Mesenteric fat pad (tissue), 1 donor: ENCODE results near the gene DEFB119. TPM values are rescaled to one million over a fixed set of nuclear protein-coding genes. Genes with fewer than 3 reads are reported as not detected.
"Not testable (repeated sequence)": the region's sequence is repeated elsewhere in the genome, so short reads cannot be mapped to it uniquely, and the experiment has no call there.

Experiments
- DNase-seq: peaks from one replicate; pipeline ENCODE4 v3.0.0-alpha.2; 2020; ENCODE audit warnings: low spot score
- long read RNA-seq: library from polyadenylated mRNA; unstranded; transcript quantifications from one replicate; pipeline ENCODE4 v2.0.0, GENCODE V29; 2020
- total RNA-seq: library from RNA; stranded (reverse); fragmentation: NEBNext Ultra II Directional; extraction: Animal tissue kit (Norgen Biotek cat#: 25700); gene quantifications from one replicate; pipeline ENCODE4 v1.2.1, GENCODE V29; 2021
- donor health status: DM: yes; HTN: yes; CAD: no.

Gene DEFB119, protein sequence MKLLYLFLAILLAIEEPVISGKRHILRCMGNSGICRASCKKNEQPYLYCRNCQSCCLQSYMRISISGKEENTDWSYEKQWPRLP
- not detected for total RNA-seq
- long read RNA-seq, result 0 reads

DNA sequence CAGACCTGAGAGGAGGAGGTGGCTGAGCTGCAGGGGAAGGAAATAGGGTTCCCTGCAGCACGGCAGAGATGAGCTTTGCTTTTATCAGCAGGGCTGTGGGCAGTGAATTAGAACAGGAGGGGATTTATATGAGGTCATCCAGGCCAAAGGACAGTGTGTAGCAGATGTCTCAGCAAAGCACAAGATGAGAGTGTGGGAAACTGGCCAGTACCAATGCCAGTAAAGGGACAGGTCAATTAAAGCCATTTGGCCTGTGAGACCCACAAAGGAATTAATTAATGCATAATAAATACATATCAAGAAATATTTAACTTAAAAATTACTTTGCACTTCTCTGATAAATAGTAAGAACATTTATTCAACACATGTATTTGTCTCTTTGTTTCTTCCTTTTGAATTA is at the start of gene DEFB119:
TSS of gene DEFB119 (minus strand) at position 101 of the 400 bp plus-strand sequence. CDS start 107 bp downstream, outside the sequence.
- DNase-seq, result no peak

DNA sequence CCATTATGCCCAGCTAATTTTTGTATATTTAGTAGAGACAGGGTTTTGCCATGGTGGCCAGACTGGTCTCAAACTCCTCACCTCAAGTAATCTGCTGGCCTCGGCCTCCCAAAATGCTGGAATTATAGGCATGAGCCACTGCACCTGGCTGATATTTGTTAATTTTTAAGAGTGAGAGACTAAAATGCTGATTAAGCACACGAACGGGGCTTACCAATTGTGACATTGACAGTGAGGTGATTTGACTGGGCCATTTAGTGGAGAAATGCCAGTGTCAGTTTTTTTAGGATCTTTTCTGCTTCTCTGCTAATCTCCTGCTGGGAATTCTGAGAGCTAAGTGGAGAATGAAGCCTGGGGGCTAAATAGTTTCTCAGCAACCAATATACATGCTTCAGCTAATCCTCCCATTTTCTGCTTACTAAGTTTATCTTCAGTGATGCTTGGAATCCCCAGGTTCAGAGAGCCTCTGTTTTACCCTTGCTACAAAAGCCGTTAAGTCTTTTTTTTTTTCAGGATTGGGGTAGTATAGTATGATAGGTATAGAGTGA is 40.3 kb upstream of the DEFB119 start:
- no peak for DNase-seq

DNA sequence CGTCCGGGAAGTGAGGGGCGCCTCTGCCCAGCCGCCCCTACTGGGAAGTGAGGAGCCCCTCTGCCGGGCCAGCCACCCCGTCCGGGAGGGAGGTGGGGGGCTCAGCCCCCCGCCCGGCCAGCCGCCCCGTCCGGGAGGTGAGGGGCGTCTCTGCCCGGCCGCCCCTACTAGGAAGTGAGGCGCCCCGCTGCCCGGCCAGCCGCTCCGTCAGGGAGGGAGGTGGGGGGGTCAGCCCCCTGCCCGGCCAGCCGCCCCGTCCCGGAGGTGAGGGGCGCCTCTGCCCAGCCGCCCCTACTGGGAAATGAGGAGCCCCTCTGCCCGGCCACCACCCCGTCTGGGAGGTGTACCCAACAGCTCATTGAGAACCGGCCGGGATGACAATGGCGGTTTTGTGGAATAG is 37.2 kb upstream of the DEFB119 start:
- not testable (repeated sequence) for DNase-seq

DNA sequence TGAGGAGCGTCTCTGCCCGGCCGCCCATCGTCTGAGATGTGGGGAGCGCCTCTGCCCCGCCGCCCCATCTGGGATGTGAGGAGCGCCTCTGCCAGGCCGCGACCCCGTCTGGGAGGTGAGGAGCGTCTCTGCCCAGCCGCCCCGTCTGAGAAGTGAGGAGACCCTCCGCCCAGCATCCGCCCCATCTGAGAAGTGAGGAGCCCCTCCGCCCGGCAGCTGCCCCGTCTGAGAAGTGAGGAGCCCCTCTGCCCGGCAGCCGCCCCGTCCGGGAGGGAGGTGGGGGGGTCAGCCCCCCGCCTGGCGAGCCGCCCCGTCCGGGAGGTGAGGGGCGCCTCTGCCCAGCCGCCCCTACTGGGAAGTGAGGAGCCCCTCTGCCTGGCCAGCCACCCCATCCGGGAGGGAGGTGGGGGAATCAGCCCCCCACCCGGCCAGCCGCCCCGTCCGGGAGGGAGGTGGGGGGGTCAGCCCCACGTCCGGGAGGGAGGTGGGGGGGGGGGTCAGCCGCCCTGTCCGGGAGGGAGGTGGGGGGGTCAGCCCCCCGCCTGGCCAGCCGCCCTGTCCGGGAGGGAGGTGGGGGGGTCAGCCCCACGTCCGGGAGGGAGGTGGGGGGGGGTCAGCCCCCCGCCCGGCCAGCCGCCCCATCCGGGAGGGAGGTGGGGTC is 36.6 kb upstream of the DEFB119 start:
- not testable (repeated sequence) for DNase-seq

DNA sequence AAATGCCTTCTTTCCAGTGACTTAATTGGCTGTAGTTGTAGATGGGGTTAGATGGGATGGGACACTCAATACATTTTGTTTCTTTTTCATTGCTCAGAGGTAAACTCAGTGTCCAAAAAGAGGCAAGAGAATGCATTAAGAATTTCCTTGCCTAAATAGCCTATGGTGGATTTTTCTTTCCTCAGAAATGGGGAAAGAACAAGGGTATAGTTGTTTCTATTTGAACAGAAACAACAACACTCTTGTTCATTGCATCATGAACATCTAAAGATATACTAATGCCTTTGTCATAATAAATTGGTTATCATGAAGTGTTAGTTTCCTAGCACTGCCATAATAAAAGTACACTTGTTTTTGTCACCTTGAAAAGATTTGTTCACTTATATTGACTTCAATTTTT is 35.4 kb upstream of the DEFB119 start:
- DNase-seq, result no peak

DNA sequence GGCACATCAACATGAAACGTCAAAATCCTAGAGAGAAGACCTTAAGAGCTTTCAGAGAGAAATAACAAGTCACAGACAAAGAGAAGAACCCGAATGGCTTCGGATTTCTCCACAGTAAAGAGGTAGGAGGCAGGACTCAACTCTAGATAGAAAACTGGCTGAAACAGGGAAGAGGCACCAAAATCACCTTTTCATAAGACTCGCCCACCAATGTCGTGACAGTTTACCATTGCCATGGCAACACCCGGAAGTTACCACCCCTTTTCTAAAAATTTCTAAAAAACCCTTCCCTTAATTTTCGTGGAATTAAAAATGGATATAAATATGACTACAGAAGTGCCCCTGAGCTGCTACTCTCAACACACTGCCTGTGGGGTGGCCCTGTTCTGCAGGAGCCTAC is 27.9 kb upstream of the DEFB119 start:
- no peak for DNase-seq

DNA sequence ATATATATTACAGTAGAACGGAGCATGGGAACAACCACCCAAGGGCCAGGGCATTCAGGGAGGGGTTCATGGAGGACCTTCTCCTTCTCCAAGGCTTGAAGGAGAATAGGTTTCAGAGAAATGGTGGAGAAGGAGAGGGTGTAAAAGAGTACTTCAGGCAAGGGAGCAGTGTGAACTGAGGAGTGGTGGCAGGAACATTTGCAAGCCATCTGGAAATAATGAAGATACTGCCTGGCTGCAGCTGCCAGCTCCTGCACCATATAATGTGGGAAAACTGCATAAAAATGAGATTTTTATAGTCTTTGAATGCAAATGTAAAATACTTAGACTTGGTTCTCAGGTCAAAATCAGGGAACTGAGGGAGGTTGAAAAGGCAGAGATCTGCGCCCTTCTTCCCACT is 25.3 kb upstream of the DEFB119 start:
- no peak for DNase-seq

DNA sequence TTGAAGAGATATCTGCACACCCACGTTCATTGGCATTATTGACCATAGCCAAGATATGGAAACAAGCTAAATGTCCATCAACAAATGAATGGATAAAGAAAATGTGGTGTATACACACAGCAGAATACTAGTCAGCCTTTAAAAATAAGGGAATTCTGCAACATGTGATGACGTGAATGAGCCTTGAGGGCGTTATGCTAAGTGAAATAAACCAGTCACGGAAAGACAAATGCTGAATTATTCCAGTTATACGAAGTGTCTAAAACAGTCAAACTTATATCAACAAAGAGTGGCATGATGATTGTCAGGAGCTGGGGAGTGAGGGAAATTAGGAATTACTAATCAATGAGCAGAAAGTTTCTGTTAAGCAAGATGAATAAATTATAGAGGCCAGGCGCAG is 24.0 kb upstream of the DEFB119 start:
- no peak for DNase-seq

DNA sequence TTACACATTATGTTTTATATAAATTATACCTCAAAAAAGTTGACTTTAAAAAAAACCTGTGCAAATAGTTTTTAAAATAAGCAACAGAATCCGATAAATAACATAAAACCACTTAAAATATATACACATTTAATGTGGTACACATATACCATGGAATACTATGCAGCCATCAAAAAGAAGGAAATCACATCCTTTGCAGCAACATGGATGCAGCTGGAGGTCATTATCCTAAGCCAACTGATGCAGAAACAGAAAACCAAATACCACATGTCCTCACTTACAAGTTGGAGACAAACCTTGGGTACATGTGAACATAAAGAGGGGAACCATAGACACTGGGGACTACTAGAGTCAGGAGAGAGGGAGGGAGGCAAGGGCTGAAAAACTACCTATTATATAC is 19.6 kb upstream of the DEFB119 start:
- no peak for DNase-seq

DNA sequence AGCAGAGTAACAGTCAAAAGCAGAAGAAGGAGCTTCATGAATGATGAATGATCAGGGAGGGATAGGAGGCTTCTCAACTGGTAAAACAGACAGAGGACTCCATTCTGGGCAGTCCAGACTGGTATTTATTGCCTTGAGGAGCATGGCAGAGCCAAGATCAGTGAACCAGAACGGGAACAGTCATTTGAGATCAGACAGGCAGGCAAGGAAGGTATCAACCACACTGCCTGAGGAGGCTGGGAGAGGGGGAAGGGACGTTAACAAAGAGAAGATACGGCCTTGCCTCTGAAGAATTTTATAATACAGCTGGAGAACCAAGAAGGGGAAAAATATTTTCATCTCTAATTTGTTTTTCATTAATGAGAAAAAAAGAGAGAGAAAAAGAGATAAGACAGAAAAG is 15.7 kb upstream of the DEFB119 start, which contains the start of gene DEFB121:
TSS of gene DEFB121 (minus strand) at position 101 of the 400 bp plus-strand sequence. CDS start at position 38, 63 bp downstream.
- DNase-seq, result no peak

DNA sequence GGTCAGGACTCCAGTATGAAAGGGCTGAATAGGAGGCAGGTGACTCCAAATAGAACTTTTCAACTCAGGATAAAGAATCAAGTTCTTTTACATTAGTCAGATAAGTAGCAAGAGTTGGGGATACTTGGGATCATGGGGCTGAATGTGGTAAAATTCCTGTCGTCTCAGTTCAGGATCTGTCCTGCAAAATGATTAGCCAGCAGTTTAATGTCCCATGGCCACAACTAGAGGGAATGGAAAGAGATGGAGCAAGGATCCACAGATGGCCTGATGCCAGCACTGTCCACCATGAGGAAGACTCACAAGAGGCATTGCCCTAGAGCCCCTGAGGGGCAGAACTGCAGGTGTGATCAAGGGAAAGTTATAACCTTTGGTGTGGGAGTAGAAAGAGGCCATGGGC is 13.5 kb upstream of the DEFB119 start:
- DNase-seq, result no peak

DNA sequence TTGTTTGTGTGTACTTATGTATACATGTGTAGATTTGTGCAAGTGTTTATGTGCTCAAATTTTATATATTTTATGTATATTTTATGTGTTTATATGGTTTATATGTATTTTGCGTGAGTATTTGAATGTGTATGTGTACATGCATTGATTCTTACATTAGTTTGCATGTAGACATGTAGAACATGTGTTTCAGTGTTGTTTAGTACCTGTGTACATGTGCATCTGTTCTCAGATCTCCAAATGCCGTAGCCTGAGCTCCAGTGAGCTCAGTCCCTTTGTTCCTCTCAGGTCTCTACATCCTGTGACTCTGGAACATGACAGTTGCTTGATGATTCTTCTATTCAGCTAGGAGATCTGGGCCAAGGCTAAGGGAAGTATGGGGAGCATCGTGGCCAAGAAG is 4.5 kb upstream of the DEFB119 start:
- no peak for DNase-seq

DNA sequence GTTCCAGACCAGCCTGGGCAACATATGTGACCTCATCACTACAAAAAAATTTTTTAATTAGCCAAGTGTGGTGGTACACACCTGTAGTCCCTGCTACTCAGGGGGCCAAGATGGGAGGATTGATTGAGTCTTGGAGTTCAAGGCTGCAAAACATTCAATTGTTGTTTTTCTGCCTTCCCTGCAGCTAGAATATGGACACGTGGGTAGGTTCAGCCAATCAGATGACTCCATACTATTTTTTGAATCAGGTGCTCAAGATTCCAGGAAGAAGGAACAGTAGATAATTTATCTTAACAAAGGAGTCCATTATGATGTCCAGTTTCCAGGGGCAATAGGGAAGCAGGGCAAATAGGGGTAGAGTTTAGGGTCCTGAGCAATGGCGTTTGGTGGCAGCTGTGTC is 2.4 kb upstream of the DEFB119 start:
- no peak for DNase-seq

DNA sequence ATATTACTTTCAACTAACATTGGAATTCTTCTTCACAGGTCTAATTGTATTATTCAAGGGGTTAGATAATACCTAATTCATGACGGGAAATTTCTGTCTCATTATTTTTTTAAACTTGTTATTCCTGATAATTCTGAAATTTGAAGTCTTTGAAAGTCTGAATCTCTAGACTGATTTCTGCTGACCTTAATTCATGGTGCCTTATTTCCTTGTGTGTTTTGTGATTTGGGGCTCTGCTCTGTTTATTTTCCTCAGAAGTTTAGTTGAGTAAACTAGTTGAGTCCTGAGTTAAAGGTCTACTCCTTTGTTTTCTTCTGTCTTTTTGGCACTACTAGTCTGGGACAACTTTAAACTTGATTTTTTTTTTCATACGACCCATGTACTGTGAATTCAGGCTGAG is 16.0 kb downstream of the DEFB119 start:
- no peak for DNase-seq

DNA sequence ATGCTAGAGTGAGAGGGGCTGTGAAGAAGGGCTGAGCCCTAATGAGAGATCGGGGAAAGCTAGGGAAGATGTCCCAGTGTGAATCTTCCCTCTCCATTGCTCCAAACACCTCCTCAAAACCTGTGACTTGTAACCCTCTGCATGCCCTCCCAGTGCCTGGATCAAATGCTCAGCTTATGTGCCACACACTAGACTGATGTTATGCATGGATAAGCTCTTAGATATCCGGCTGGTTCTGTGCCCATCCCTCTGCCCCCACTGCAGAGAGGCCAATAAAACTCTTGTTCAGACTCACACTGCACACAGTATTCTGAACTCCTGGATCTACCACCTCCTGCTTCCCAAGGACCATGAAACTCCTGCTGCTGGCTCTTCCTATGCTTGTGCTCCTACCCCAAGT is 22.1 kb downstream of the DEFB119 start, which contains the start of gene DEFB118:
TSS of gene DEFB118 (plus strand) at position 301 of the 400 bp plus-strand sequence. CDS start at position 351, 50 bp downstream.
- DNase-seq, result no peak

DNA sequence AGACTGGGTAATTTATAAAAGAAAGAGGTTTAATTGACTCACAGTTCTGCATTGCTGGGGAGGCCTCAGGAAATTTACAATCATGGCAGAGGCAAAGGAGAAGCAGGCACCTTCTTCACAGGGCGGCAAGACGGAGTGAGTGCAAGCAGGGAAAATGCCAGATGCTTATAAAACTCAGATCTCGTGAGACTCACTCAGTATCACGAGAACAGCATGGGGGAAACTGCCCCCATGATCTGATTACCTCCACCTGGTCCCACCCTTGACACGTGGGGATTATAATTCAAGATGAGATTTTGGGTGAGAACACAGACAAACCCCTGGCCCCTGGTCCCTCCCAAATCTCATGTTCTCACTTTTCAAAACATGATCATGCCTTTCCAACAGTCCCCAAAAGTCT is 26.1 kb downstream of the DEFB119 start:
- not testable (repeated sequence) for DNase-seq

DNA sequence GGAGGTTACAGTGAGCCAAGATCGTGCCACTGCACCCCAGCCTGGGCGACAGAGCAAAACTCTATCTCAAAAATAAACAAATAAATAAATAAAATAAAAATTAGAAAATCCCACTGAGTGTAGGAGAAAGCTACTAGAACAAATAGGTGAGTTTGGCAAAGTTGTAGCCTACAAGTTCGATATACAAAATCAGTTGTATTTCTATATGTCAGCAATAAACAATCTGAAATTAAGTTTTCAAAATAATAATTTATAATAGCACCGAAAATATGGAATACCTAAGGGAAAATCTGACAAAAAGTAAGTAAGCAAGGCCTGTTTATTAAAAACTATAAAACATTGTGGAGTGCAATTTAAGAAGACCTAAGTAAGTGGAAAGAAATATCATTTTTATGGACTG is 27.1 kb downstream of the DEFB119 start:
- DNase-seq, result no peak

DNA sequence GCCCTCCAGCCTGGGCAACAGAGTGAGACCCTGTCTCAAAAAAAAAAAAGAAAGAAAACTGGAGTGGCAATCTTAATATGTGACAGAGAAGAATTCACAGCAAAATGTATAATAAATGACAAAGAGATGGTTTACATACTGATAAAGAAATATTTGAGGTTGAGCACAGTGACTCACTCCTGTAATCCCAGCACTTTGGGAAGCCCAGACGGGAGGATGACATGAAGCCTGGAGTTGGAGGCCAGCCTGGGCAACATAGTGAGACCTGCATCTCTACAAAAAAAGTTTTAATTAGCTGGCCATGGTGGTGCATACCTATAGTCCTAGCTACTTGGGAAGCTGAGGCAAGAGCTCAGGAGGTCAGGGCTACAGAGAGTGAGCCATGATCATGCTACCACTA is 34.4 kb downstream of the DEFB119 start:
- no peak for DNase-seq

DNA sequence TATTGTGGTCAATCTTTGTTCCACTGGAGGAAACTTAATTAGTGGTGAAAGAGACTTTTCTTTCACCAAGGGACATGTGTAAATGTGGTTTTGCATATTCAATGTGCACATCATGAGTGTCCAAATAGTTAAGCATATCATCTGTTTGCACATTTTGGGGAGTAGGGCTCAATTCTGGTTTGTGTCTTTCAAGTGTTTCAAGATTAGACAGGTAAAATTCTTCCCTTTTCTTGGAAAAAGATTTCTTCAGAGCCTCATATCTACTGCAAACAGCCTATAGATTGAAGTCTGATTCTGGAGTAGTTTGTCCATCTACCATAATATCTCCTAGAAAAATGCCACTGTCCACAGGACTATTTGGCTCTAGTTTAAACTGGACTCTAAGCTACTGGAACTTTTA is 48.9 kb downstream of the DEFB119 start:
- no peak for DNase-seq

DNA sequence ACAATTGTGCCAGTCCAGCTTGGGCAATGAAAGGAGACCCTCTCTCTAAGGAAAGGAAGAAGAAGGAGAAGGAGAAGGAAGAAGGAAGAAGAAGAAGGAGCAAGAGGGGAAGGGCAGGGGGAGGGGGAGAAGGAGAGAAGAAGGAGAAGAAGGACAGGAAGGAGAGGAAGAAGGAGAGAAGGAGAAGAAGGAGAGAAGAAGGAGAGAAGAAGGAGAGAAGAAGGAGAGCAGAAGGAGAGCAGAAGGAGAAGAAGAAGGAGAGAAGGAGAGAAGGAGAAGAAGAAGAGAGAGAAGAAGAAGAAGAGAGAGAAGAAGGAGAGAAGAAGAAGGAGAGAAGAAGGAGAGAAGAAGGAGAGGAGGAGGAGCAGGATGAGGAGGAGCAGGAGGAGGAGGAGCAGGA is 59.5 kb downstream of the DEFB119 start:
- no peak for DNase-seq
